GM10266 (cell line): Measurements from ENCODE around the gene ADAM17.
A peak's percentile ranks its signal among the peaks of the same experiment; 100 is the strongest.
"Not testable (repeated sequence)": the region's sequence is repeated elsewhere in the genome, so short reads cannot be mapped to it uniquely, and the experiment has no call there.

Experiments used
- DNase-seq: peaks from one replicate; pipeline ENCODE4 v3.0.0; 2012; ENCODE audit errors: extremely low spot score
- TF ChIP-seq, protein P1 (sequence below): IDR thresholded peaks from 2 replicates; pipeline ENCODE4 v1.5.1; 2012; ENCODE audit warnings: mild to moderate bottlenecking, low read depth; ENCODE audit not compliant: control insufficient read depth, insufficient read depth; ENCODE audit errors: missing control alignments

Gene ADAM17

DNA sequence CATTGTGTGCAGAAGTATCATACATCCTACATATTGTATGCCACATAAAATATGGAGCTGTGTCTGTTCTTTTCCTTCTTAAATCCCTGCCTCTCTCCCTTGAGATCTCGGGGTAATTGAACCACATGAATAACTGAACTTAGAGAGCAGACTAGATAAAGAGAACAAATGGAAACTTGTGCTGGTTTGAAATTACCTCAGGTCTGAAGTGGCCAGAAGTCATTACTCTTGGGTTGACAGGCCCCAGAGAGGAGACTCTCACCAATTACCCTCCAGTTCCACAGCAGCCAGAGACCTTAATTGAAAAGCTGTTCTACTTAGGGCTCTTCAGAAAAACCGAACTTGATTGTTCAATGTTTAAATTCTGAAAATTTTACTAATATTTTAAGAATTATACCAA lies 5.0 kb upstream of the ADAM17 start:
- DNase-seq: no peak
- TF ChIP-seq, protein P1, sequence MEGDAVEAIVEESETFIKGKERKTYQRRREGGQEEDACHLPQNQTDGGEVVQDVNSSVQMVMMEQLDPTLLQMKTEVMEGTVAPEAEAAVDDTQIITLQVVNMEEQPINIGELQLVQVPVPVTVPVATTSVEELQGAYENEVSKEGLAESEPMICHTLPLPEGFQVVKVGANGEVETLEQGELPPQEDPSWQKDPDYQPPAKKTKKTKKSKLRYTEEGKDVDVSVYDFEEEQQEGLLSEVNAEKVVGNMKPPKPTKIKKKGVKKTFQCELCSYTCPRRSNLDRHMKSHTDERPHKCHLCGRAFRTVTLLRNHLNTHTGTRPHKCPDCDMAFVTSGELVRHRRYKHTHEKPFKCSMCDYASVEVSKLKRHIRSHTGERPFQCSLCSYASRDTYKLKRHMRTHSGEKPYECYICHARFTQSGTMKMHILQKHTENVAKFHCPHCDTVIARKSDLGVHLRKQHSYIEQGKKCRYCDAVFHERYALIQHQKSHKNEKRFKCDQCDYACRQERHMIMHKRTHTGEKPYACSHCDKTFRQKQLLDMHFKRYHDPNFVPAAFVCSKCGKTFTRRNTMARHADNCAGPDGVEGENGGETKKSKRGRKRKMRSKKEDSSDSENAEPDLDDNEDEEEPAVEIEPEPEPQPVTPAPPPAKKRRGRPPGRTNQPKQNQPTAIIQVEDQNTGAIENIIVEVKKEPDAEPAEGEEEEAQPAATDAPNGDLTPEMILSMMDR: no peak

DNA sequence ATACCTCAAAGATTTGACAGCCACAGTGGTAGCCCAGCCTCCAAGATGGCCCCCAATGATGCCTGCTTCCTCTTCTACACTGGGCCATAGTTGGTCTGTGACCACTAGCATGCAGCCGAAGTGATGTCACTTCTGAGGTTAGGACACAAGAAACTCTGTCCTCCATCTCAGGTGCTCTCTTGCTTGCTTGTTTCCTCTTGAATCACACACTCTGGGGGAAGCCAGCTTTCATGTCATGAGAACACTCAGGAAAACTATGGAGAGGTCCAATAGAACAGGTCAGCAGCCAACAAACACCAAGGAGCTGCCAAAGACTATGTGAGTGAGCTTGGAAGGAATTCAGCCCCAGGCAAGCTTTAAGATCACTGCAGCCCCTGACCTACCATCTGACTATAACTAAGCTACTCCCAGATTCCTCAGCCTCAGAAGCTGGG lies 3.3 kb upstream of the ADAM17 start:
- TF ChIP-seq, protein P1: no peak
- DNase-seq: no peak

DNA sequence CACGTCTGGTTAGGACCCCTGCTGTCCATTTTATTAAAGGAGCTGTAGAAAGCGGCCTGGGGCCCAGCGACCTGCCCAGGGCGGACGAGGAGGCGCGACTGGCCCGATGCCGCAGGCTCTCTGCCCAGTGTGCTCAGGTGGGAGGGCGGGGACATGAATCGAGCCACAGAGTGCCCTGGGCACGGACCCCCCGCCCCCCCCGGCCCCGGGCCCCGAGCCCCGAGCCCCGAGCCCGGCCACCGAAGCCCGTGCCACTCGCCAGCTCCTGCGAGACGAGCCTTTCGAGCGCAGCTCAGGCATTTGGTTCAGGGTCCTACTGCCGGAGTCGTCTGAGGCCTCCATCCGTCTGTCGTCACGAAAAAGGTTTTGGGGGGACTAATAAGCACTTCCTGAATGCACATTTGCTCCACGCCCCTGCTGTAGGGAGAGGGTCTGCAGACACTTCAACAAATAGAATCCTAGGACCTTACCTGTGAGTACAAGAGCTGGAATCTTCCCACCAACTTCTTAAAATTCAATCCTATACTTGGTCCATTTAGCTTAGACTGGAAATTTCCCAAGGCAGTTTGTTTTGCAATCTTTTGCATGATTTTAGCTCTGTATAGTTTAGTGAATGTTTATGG lies 602 bp upstream of the ADAM17 start:
- TF ChIP-seq, protein P1: no peak
- DNase-seq: no peak

DNA sequence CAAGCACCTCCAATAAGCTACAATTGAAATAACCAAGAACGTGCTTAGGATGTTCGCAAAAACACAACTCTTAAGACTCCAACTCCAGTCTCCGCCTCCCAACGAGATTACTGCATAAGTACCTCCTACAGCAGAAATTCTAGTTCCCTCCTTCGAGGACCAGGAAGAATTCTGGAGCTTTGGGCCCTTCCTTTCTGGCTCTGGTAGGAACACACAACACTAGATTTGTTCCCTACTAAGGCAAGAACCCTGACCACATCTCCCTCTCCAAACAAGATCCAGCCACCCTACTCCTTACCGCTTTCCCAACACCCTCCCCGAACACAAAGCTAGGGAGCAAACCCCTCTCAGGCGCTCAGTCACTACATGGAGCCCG lies 721 bp downstream of the ADAM17 start:
- peak; percentile 20 for DNase-seq
- TF ChIP-seq, protein P1: no peak

DNA sequence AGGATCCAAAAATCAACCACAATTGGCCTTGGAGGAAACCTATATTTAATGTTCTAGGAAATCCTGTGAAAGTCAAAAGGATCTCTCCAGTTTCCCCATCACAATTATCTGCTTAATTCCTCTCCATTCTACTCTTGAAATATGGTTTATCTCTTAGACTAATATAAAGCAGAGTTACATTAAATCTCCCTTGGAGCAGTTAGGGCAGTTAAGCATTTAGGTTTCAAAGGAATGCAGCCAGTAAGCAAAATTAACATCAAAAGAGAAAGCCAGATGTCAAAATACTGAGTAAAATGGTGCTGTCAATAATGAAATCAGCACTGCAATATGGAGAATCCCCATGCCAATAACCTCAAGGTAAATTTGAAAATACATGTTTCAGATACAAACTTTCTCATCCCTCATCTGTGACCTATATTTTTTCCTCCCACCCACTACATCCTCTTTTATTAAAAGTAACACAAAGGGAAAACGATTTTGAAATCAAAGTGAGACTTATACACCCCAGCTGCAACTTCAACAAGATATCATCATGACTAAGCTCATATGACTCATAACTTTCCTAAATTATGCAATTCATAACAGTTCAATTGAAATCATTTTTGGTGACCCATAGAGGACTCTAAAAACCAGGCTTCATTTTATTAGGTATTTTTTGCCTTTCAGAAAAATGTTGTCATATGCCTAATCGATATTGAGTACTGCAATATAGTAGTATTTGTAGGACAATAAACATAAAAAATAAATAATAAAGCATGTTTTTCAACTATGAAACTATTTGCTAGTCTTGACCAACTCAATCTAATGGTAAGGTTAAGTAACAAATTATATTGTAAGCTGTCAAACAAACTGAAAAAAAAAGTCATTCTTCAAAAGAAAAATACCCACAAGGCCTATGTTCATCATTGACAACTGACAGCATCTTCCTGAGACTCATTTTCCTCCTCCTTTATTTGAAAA lies 3.1 kb downstream of the ADAM17 start:
- TF ChIP-seq, protein P1: no peak
- peak; percentile 49 for DNase-seq

DNA sequence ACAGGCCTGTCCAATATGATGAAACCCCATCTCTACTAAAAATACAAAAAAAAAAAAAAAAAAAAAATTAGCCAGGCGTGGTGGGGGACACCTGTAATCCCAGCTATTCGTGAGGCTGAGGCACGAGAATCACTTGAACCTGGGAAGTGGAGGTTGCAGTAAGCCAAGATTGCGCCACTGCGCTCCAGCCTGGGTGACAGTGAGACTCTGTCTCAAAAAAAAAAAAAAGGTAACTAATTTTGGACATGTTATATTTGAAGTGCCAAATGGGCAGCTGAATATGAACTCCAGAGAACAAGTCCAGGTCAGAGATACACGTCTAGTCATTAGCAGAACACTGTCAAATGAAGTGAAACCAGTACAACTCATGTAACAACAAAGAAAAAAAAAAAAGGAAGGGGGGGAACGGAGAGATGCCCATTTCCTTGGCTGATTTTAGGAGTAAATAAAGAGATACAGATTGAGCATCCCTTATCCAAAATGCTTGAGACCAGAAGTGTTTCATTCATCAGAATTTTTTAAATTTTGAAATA lies 4.7 kb downstream of the ADAM17 start:
- DNase-seq: not testable (repeated sequence)

DNA sequence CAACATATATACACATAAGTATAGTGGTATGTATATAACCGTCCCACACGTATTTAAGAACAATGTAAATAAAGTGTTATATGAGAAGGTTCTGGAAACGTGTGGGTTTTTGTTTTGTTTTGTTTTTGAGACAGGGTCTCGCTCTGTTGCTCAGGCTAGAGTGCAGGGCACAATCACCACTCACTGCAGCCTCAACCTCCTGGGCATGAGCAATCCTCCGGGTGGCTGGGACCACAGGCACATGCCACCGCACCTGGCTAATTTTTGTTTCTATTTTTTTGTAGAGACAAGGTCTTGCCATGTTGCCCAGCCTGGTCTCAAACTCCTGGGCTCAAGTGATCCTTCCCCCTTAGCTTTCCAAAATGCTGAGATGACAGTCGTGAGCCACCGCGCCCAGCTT lies 6.2 kb downstream of the ADAM17 start:
- TF ChIP-seq, protein P1: no peak
- no peak for DNase-seq
